Measurements from ENCODE around the gene URAD. TPM values are rescaled to one million over a fixed set of nuclear protein-coding genes. Genes with fewer than 3 reads are reported as not detected.
A peak's percentile ranks its signal among the peaks of the same experiment; 100 is the strongest.

The URAD gene
- total RNA-seq, 1 donor from 2014 or later, result 0.26 TPM

- H3K36me3 Mint-ChIP-seq (ENCODE audit: low read depth), result no peaks in the 10 kb centered on the region
- no peak overlapping the region for H3K27ac Mint-ChIP-seq (ENCODE audit: unreplicated experiment)
- H3K4me3 Mint-ChIP-seq, result no peak overlapping the region
- H3K27me3 Mint-ChIP-seq (ENCODE audit: low read depth), result peaks cover 98% of the 10 kb centered on the region
- DNase-seq (ENCODE audit: low read depth, low spot score), result no peak
- no peak for TF ChIP-seq CTCF (conservative IDR thresholded peaks at IDR 0.05)
- no peaks in the 10 kb centered on the region for H3K9me3 Mint-ChIP-seq
- H3K4me1 Mint-ChIP-seq, result peaks cover 13% of the 10 kb centered on the region
Observed at GRCh38 chr13:27961227-27962085, 27.0 kb downstream of the URAD start.

- peak; percentile 61 for DNase-seq (ENCODE audit: low read depth, low spot score)
- Mint-ChIP-seq H3K27me3 (ENCODE audit: low read depth) (peaks cover 98% of the 10 kb centered on the region), H3K4me1 (peaks cover 5% of the 10 kb centered on the region), H3K4me3 (no peak overlapping the region), H3K36me3 (ENCODE audit: low read depth) (no peaks in the 10 kb centered on the region), H3K27ac (ENCODE audit: unreplicated experiment) (no peak overlapping the region), H3K9me3 (no peaks in the 10 kb centered on the region)
- TF ChIP-seq CTCF (conservative IDR thresholded peaks at IDR 0.05), result peak; percentile 68
Observed at GRCh38 chr13:27960362-27961226, 27.9 kb downstream of the URAD start.

- Mint-ChIP-seq H3K9me3 (no peaks in the 10 kb centered on the region), H3K4me3 (no peak overlapping the region), H3K4me1 (peaks cover 3% of the 10 kb centered on the region)
Observed at GRCh38 chr13:27959976-27960361, 28.5 kb downstream of the URAD start.

GRCh38 chr13:27956576-27957300 lies 31.8 kb downstream of the URAD start:
- no peak overlapping the region for H3K27ac Mint-ChIP-seq (ENCODE audit: unreplicated experiment)

More at GRCh38 chr13:27959976-27960361, 28.5 kb downstream of the URAD start:
- Mint-ChIP-seq H3K27ac (ENCODE audit: unreplicated experiment) (no peak overlapping the region), H3K36me3 (ENCODE audit: low read depth) (no peaks in the 10 kb centered on the region), H3K27me3 (ENCODE audit: low read depth) (peaks cover 98% of the 10 kb centered on the region)
- no peak for DNase-seq (ENCODE audit: low read depth, low spot score)
- no peak for TF ChIP-seq CTCF (conservative IDR thresholded peaks at IDR 0.05)

More at GRCh38 chr13:27956576-27957300, 31.8 kb downstream of the URAD start:
- Mint-ChIP-seq H3K36me3 (ENCODE audit: low read depth) (no peaks in the 10 kb centered on the region), H3K9me3 (no peaks in the 10 kb centered on the region), H3K27me3 (ENCODE audit: low read depth) (peaks cover 94% of the 10 kb centered on the region), H3K4me3 (no peak overlapping the region), H3K4me1 (peaks cover 3% of the 10 kb centered on the region)
- no peak for DNase-seq (ENCODE audit: low read depth, low spot score)
- no peak for TF ChIP-seq CTCF (conservative IDR thresholded peaks at IDR 0.05)

All from neural crest cell (in vitro differentiated cells).